HCT116 (cell line): ENCODE measurements around the gene MAP3K9.

Experiments
- ATF3 ChIP-seq: IDR thresholded peaks from 2 replicates; pipeline ENCODE4 v1.6.1; 2012
- CTCF ChIP-seq, 3 experiments: fragments of 200-600 bp in 1 of 3; sonication (generic) in 1 of 3; IDR thresholded peaks in 2 of 3; conservative IDR thresholded peaks in 1 of 3; 2 replicates each; pipeline ENCODE4 v1.5.1; 2012 to 2017; ENCODE audit warnings: low read depth in 2 of 3, low read length in 2 of 3, antibody characterized with exemption in 1 of 3, borderline replicate concordance in 1 of 3, control low read depth in 1 of 3, mild to moderate bottlenecking in 1 of 3, mixed read lengths in 1 of 3, mixed run types in 1 of 3, moderate library complexity in 1 of 3; ENCODE audit not compliant: insufficient read depth in 1 of 3
- EGR1 ChIP-seq: IDR thresholded peaks from 2 replicates; pipeline ENCODE4 v1.6.1; 2012; ENCODE audit warnings: low read depth
- EZH2 ChIP-seq: fragments of 200-600 bp; sonication (generic); IDR thresholded peaks from 2 replicates; pipeline ENCODE4 v1.6.1; 2017; ENCODE audit warnings: antibody characterized with exemption, mixed run types
- POLR2A ChIP-seq: IDR thresholded peaks from 2 replicates; pipeline ENCODE4 v1.7.0; 2011; ENCODE audit warnings: borderline replicate concordance; ENCODE audit not compliant: insufficient read depth, insufficient read length; ENCODE audit errors: extremely low read depth
- TCF7L2 ChIP-seq: IDR thresholded peaks from 2 replicates; pipeline ENCODE4 v1.7.0; 2011; ENCODE audit warnings: borderline replicate concordance, inconsistent platforms; ENCODE audit not compliant: insufficient read depth, insufficient read length; ENCODE audit errors: extremely low read depth

- TF ChIP-seq CTCF (IDR thresholded peaks at IDR 0.05 in 2 of 3, conservative IDR thresholded peaks at IDR 0.05 in 1 of 3; ENCODE audit: borderline replicate concordance in 1 of 3, insufficient read depth in 1 of 3, low read depth in 2 of 3, low read length in 2 of 3): no peak
- TF ChIP-seq EGR1: no peak
- no peak for TF ChIP-seq POLR2A
- no peak for TF ChIP-seq ATF3
- TF ChIP-seq EZH2: no peak
- TF ChIP-seq TCF7L2: no peak
These were observed 5.7 kb downstream of the MAP3K9 start for GRCh38 chr14:70803321-70804310.
